GM12873 (cell line): ENCODE results near the gene MOV10.

Source experiments
- CTCF ChIP-seq: IDR thresholded peaks from 2 replicates; pipeline ENCODE4 v1.5.1; 2012; ENCODE audit warnings: low read depth, mild to moderate bottlenecking, moderate library complexity, low read length, control low read depth; ENCODE audit not compliant: insufficient read depth; ENCODE audit errors: missing control alignments

MOV10 gene

DNA sequence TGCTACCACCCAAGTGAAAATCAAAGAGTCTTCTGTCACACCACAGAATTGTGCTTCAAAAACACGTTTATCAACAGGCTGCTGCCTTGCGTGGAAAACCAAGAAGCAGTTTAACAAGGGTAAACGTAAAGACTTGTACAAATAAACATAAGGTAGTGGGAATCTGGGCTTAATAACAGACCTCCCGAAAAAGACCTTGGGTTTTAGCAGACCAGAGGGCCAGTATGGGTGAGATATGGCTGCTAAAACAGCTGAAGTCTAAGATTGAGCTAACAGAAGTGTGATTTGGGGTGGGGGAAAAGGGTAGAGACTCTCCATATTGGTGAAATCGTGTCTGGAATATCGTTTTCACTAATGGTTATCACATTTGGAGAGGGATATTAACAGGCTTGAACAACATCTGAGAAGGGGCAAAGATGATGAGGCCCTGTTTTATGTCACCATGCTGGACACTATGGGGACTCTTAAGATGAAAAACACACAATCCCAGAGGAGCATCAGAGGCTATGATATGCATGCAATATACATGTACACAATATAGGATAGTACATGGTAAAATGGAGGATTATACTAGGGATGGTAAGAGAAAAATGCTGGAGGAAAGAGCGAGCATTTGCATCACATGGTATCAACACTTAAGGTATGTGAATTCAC is 1.4 kb downstream of the MOV10 start:
- no peak for TF ChIP-seq CTCF

GRCh38 chr1:112676543-112676942 is 2.1 kb downstream of the MOV10 start:
- no peak for TF ChIP-seq CTCF

DNA sequence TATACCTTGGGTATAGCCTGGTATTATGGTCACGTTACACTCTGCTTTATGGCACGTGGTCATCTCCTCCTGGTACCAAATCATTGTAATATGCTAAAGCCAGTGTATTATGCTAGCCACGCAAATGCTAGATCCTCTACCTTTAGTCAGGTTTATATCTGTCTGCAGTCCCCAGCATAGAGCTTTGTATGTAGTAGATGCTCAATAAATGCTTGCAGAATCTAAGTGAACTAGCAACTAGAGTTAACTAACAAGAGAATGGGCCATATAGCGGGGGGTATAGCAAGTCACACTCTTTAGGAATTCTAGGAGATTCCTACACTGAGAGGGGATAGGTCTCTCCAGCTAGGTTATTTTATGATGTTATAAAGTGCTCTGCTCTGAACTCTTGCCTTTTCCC is 3.0 kb downstream of the MOV10 start:
- TF ChIP-seq CTCF, result no peak

GRCh38 chr1:112678605-112679004 is 4.1 kb downstream of the MOV10 start:
- TF ChIP-seq CTCF, result no peak

GRCh38 chr1:112685913-112686312 is 11.5 kb downstream of the MOV10 start:
- no peak for TF ChIP-seq CTCF

GRCh38 chr1:112686417-112686816 is 12.0 kb downstream of the MOV10 start:
- TF ChIP-seq CTCF, result no peak

- no peak for TF ChIP-seq CTCF
These were observed 12.4 kb downstream of the MOV10 start for GRCh38 chr1:112686835-112687234.
